Calu3 (cell line): ENCODE results near the gene GPR146. TPM values are rescaled to one million over a fixed set of nuclear protein-coding genes. Genes with fewer than 3 reads are reported as not detected.

Experiments used
- BruUV-seq: library from RNA; stranded (reverse); fragments of 400-500 nt; replicated peaks from 2 replicates; lab custom pipeline; 2021; lab: Mats Ljungman, UMichigan
- CTCF ChIA-PET: fragments of 300-600 bp; sonication (Branson Sonifier 250); formaldehyde crosslinking; loops from one replicate; lab custom pipeline; 2022; ENCODE audit warnings: antibody characterized with exemption; lab: Charles Lee
- DNase-seq: peaks from one replicate; pipeline ENCODE4 v3.0.0; 2022
- H3K27ac Mint-ChIP-seq: one replicate; pipeline ENCODE4 v1.8.0; 2022; ENCODE audit warnings: mixed read lengths; ENCODE audit not compliant: unreplicated experiment
- H3K27me3 Mint-ChIP-seq: one replicate; pipeline ENCODE4 v1.8.0; 2022; ENCODE audit warnings: mixed read lengths; ENCODE audit not compliant: unreplicated experiment
- H3K36me3 Mint-ChIP-seq: one replicate; pipeline ENCODE4 v1.8.0; 2022; ENCODE audit warnings: mild to moderate bottlenecking, moderate library complexity, mixed read lengths; ENCODE audit not compliant: insufficient read depth, unreplicated experiment
- H3K4me1 Mint-ChIP-seq: one replicate; pipeline ENCODE4 v1.8.0; 2022; ENCODE audit warnings: mild to moderate bottlenecking, low read depth, mixed read lengths; ENCODE audit not compliant: unreplicated experiment
- H3K4me3 Mint-ChIP-seq: one replicate; pipeline ENCODE4 v1.8.0; 2022; ENCODE audit warnings: mild to moderate bottlenecking, low read depth, moderate library complexity, mixed read lengths; ENCODE audit not compliant: unreplicated experiment
- H3K9me3 Mint-ChIP-seq: one replicate; pipeline ENCODE4 v1.8.0; 2022; ENCODE audit warnings: low read depth, mixed read lengths; ENCODE audit not compliant: unreplicated experiment
- CTCF ChIP-seq: fragments of 200-600 bp; IDR thresholded peaks from one replicate; pipeline ENCODE4 v1.8.0; 2022; ENCODE audit warnings: antibody characterized with exemption; ENCODE audit not compliant: unreplicated experiment
- intact Hi-C: fragments of 100-400 bp; cut with micrococcal nuclease; formaldehyde crosslinking; loops from one replicate; pipeline ENCODE4 v1.10.0; 2022; ENCODE audit not compliant: unreplicated experiment
- total RNA-seq: library from RNA; stranded (reverse); gene quantifications from 2 replicates; pipeline ENCODE4 v1.2.3, GENCODE V29; 2022

Gene GPR146
- total RNA-seq, 1 experiment from 2014 or later: 0.66 TPM

- no peak overlapping the region for H3K4me3 Mint-ChIP-seq
- intact Hi-C loops: no loop called here
- H3K27me3 Mint-ChIP-seq: no peaks in the 10 kb centered on the region
- peaks cover 17% of the 10 kb centered on the region for H3K4me1 Mint-ChIP-seq
- H3K27ac Mint-ChIP-seq: no peak overlapping the region
- DNase-seq: no peak
- CTCF ChIA-PET: interaction anchor here (1.0 to 3.6 kb wide), 2 partner anchors 14 to 18 kb away, joined by 3 to 15 read pairs; no protein-coding TSS in a partner anchor
- TF ChIP-seq CTCF: no peak
- no TSS peak for BruUV-seq
- H3K9me3 Mint-ChIP-seq: no peaks in the 10 kb centered on the region
- no peaks in the 10 kb centered on the region for H3K36me3 Mint-ChIP-seq
Observed at GRCh38 chr7:1050956-1051690, 6.8 kb downstream of the GPR146 start.

GRCh38 chr7:1052031-1052818 is 7.9 kb downstream of the GPR146 start:
- Mint-ChIP-seq H3K4me3 (no peak overlapping the region), H3K4me1 (peaks cover 6% of the 10 kb centered on the region), H3K9me3 (no peaks in the 10 kb centered on the region), H3K27me3 (no peaks in the 10 kb centered on the region), H3K27ac (no peak overlapping the region), H3K36me3 (no peaks in the 10 kb centered on the region)
- CTCF ChIA-PET: interaction anchor here (0.8 to 3.6 kb wide), 2 partner anchors 8 to 13 kb away, joined by 4 to 15 read pairs; partner anchors contain the start of gene GPR146
- no peak for DNase-seq
- BruUV-seq: no TSS peak
- intact Hi-C loops: no loop called here
- TF ChIP-seq CTCF: no peak

- no peak for DNase-seq
- no TSS peak for BruUV-seq
- Mint-ChIP-seq H3K4me1 (no peaks in the 10 kb centered on the region), H3K9me3 (no peaks in the 10 kb centered on the region), H3K36me3 (peaks cover 4% of the 10 kb centered on the region), H3K27me3 (no peaks in the 10 kb centered on the region), H3K27ac (no peak overlapping the region), H3K4me3 (no peak overlapping the region)
- intact Hi-C loops: no loop called here
- CTCF ChIA-PET: interaction anchor here (0.8 to 3.6 kb wide), 2 partner anchors 9 to 12 kb away, joined by 4 to 15 read pairs; partner anchors contain the start of gene GPR146
- TF ChIP-seq CTCF: no peak
Observed at GRCh38 chr7:1053002-1053411, 8.7 kb downstream of the GPR146 start.

- Mint-ChIP-seq H3K9me3 (no peaks in the 10 kb centered on the region), H3K4me3 (no peak overlapping the region), H3K27ac (no peak overlapping the region), H3K36me3 (peaks cover 11% of the 10 kb centered on the region), H3K27me3 (no peaks in the 10 kb centered on the region), H3K4me1 (no peaks in the 10 kb centered on the region)
- no peak for DNase-seq
- intact Hi-C loops: no loop called here
- CTCF ChIA-PET: interaction anchor here (3.6 kb wide), 1 partner anchor 11 kb away, joined by 15 read pairs; no protein-coding TSS in a partner anchor
- BruUV-seq: no TSS peak
- no peak for TF ChIP-seq CTCF
Observed at GRCh38 chr7:1053816-1054370, 9.5 kb downstream of the GPR146 start.
